Common myeloid progenitor, CD34-positive (primary cell): Measurements from ENCODE around the gene CUL5.

Experiments
- CTCF ChIA-PET: fragments of 350-600 bp; sonication (Branson Sonifier 250); formaldehyde crosslinking; loops from one replicate; lab custom pipeline; 2021; ENCODE audit warnings: antibody characterized with exemption; lab: Charles Lee
- POLR2A ChIA-PET: fragments of 350-600 bp; sonication (Branson Sonifier 250); formaldehyde crosslinking; loops from one replicate; lab custom pipeline; 2021; ENCODE audit warnings: antibody characterized with exemption; lab: Charles Lee
- DNase-seq, 3 donors: peaks; one replicate each; pipeline versions ENCODE4 v3.0.0 to v3.0.0-alpha.2; 2013
- H3K27ac ChIP-seq, 2 experiments: 1 replicate in 1 of 2; 2 replicates in 1 of 2; pipeline ENCODE4 v1.7.0; 2013; ENCODE audit warnings: inconsistent platforms in 2 of 2, low read length in 2 of 2, mild to moderate bottlenecking in 2 of 2, low read depth in 1 of 2, moderate library complexity in 1 of 2; ENCODE audit not compliant: severe bottlenecking in 2 of 2, insufficient read depth in 1 of 2, poor library complexity in 1 of 2
- H3K27me3 ChIP-seq, 5 experiments: replicated peaks in 2 of 5; 1 replicate in 3 of 5; 2 replicates in 2 of 5; pipeline versions ENCODE4 v1.6.1 to v1.7.0; 2013; ENCODE audit warnings: low read length in 4 of 5, mild to moderate bottlenecking in 2 of 5, moderate library complexity in 2 of 5, inconsistent platforms in 1 of 5; ENCODE audit not compliant: insufficient read depth in 5 of 5, control insufficient read depth in 4 of 5
- H3K36me3 ChIP-seq, 4 experiments: 1 replicate in 2 of 4; 2 replicates in 2 of 4; pipeline versions ENCODE4 v1.6.1 to v1.7.0; 2013; ENCODE audit warnings: low read length in 3 of 4, control low read depth in 1 of 4, mild to moderate bottlenecking in 1 of 4; ENCODE audit not compliant: control insufficient read depth in 4 of 4, insufficient read depth in 4 of 4
- H3K4me1 ChIP-seq, 4 experiments: 1 replicate in 3 of 4; 2 replicates in 1 of 4; pipeline versions ENCODE4 v1.6.1 to v1.7.1; 2013; ENCODE audit warnings: low read length in 3 of 4, mild to moderate bottlenecking in 3 of 4, control low read depth in 1 of 4, inconsistent platforms in 1 of 4, moderate library complexity in 1 of 4; ENCODE audit not compliant: control insufficient read depth in 4 of 4, insufficient read depth in 4 of 4; ENCODE audit errors: control extremely low read depth in 1 of 4
- H3K4me3 ChIP-seq, 7 experiments: 1 replicate in 4 of 7; 2 replicates in 3 of 7; pipeline versions ENCODE4 v1.5.1 to v1.7.0; 2013; ENCODE audit warnings: mild to moderate bottlenecking in 7 of 7, low read length in 6 of 7, moderate library complexity in 6 of 7, inconsistent platforms in 2 of 7, low read depth in 2 of 7, control low read depth in 1 of 7; ENCODE audit not compliant: insufficient read depth in 4 of 7, control insufficient read depth in 1 of 7; ENCODE audit errors: extremely low read depth in 1 of 7
- H3K9me3 ChIP-seq, 5 experiments: 1 replicate in 4 of 5; 2 replicates in 1 of 5; pipeline versions ENCODE4 v1.6.1 to v1.7.1; 2013; ENCODE audit warnings: low read length in 4 of 5, mild to moderate bottlenecking in 2 of 5, inconsistent platforms in 1 of 5, low read depth in 1 of 5, moderate library complexity in 1 of 5; ENCODE audit not compliant: control insufficient read depth in 4 of 5, insufficient read depth in 2 of 5; ENCODE audit errors: control extremely low read depth in 1 of 5
- WGBS: methylation state at CpG from one replicate; pipeline ENCODE4 v1.1.5; 2013; ENCODE audit not compliant: insufficient coverage; 5-methylcytosine and 5-hydroxymethylcytosine counted together

Gene CUL5

DNA sequence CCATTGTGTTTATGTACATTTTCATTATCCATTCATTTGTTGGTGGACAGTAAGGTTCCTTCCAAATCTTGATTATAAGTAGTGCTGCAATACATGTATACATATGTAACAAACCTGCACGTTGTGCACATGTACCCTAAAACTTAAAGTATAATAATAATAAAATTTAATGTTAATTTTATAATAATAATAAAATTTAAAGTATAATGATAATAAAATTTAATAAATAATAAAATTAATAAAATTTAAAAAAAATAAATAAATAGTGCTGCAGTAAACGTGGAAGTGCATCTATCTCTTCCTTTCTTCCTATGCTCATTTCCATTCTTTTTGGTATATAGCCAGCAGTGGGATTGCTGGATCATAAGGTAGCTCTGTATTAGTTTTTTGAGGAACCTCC is 54.7 kb downstream of the CUL5 start:
- ChIA-PET CTCF (no interaction called here), POLR2A (no interaction called here)
- Histone ChIP-seq H3K4me1 (no peaks in the 10 kb centered on the region), H3K36me3 (peaks cover 4 to 44% (median 25%) of the 10 kb centered on the region in 4 experiments), H3K27me3 (no peaks in the 10 kb centered on the region), H3K4me3 (no peak overlapping the region), H3K9me3 (peaks cover 0 to 2% (median 0%) of the 10 kb centered on the region in 5 experiments), H3K27ac (no peak overlapping the region)
- no CpG with 5 or more reads among the region's 2 CpGs for WGBS
- DNase-seq = no peak

DNA sequence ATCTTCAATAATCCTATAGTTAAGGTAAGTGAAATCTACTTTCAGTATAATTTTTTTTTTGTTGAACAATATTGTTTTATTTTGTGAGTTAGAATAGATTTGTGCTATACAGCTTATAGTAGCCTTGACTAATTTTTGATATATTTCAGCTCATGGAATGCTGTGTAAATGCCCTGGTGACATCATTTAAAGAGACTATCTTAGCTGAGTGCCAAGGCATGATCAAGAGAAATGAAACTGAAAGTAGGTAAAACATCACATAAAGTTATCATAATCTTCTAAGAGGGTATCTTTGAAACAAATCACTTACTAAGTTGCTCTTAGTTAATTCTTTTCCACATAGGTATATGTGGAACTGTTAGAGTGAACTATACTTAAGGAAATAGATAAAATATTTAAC is 61.2 kb downstream of the CUL5 start:
- H3K4me1 ChIP-seq = peaks cover 0 to 3% (median 0%) of the 10 kb centered on the region in 4 experiments
- ChIA-PET POLR2A (no interaction called here), CTCF (interaction anchor here (0.6 to 1.3 kb wide), 2 partner anchors 61 to 116 kb away, joined by 3 read pairs; partner anchors contain the start of gene CUL5)
- H3K27ac ChIP-seq = peak overlapping the region in 1 of 2 experiments; percentile 40
- peak overlapping the region in 1 of 7 experiments; percentile 42 for H3K4me3 ChIP-seq
- no peaks in the 10 kb centered on the region for H3K9me3 ChIP-seq
- DNase-seq = peak; percentile 12 to 52 (median 50)
- peaks cover 10 to 38% (median 23%) of the 10 kb centered on the region in 4 experiments for H3K36me3 ChIP-seq
- H3K27me3 ChIP-seq = no peaks in the 10 kb centered on the region

DNA sequence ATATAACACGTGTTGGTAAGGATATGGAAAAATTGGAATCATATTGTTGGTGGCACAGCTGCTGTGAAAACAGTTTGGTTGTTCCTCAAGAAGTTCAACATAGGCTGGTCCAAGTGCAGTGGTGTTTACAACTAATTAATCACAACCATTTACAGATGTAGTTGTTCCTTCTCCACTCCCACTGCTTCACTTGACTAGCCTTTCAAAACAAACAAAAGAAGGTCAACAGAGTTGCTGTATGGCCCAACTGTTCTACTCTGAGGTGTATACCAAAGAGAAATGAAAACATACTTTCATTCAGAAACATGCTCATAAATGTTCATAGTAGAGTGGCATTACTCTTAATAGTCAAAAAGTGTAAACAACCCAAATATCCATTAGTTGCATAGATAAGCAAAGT is 76.1 kb downstream of the CUL5 start:
- no CpG with 5 or more reads among the region's 1 CpG for WGBS
- POLR2A ChIA-PET = no interaction called here
- DNase-seq = no peak
- H3K4me1 ChIP-seq = no peaks in the 10 kb centered on the region
- no peaks in the 10 kb centered on the region for H3K27me3 ChIP-seq
- CTCF ChIA-PET = no interaction called here
- peaks cover 18 to 47% (median 38%) of the 10 kb centered on the region in 4 experiments for H3K36me3 ChIP-seq
- H3K27ac ChIP-seq = no peak overlapping the region
- H3K9me3 ChIP-seq = no peaks in the 10 kb centered on the region
- no peak overlapping the region for H3K4me3 ChIP-seq

DNA sequence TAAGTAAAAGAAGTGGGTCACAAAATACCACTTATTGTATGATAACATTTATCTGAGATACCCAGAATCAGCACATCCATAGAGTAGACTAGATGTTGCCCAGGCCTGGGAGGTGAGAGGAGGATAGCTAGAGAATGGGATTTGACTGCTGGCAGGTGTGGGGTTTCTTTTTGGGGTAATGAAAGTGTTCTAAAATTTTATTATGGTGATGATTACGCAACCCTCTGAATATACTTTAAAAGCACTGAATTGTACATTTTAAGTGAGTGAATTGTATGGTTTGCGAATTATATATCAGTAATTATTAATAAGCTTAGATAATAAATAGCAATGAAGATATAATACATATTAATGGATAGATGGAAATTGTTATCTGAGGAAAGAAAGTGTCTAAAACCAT is 77.0 kb downstream of the CUL5 start:
- CTCF ChIA-PET = interaction anchor here (1.0 to 1.1 kb wide), 2 partner anchors 9 to 11 kb away, joined by 3 read pairs; no protein-coding TSS in a partner anchor
- Histone ChIP-seq H3K9me3 (no peaks in the 10 kb centered on the region), H3K27me3 (no peaks in the 10 kb centered on the region), H3K4me3 (no peak overlapping the region), H3K36me3 (peaks cover 18 to 42% (median 35%) of the 10 kb centered on the region in 4 experiments), H3K4me1 (no peaks in the 10 kb centered on the region), H3K27ac (no peak overlapping the region)
- no CpG with 5 or more reads among the region's 2 CpGs for WGBS
- no peak for DNase-seq
- POLR2A ChIA-PET = no interaction called here

DNA sequence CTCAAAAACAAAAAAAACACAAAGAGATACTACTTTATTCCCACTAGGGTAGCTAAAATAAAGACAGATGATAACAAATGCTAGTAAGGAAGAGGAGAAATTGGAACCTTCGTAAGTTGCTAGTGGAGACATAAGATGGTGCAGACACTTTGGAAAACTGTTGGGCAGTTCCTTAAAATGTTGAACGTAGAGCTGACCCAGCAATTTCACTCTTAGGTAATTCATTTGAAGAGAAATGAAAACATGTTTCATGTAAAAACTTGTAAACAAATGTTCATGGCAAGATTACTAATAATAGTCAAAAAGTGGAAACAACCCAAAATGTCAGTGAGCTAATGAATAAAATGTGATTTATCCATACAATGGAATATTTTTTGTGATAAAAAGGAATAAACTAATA is 83.4 kb downstream of the CUL5 start:
- H3K36me3 ChIP-seq = peaks cover 4 to 43% (median 26%) of the 10 kb centered on the region in 4 experiments
- 0% methylated on average over 1 of the region's 2 CpGs for WGBS
- no peak for DNase-seq
- H3K27me3 ChIP-seq = no peaks in the 10 kb centered on the region
- H3K4me3 ChIP-seq = no peak overlapping the region
- no peaks in the 10 kb centered on the region for H3K4me1 ChIP-seq
- H3K9me3 ChIP-seq = no peaks in the 10 kb centered on the region
- no peak overlapping the region for H3K27ac ChIP-seq
- CTCF ChIA-PET = interaction anchor here (0.8 to 1.4 kb wide), 2 partner anchors 11 to 94 kb away, joined by 4 read pairs; no protein-coding TSS in a partner anchor
- POLR2A ChIA-PET = no interaction called here

DNA sequence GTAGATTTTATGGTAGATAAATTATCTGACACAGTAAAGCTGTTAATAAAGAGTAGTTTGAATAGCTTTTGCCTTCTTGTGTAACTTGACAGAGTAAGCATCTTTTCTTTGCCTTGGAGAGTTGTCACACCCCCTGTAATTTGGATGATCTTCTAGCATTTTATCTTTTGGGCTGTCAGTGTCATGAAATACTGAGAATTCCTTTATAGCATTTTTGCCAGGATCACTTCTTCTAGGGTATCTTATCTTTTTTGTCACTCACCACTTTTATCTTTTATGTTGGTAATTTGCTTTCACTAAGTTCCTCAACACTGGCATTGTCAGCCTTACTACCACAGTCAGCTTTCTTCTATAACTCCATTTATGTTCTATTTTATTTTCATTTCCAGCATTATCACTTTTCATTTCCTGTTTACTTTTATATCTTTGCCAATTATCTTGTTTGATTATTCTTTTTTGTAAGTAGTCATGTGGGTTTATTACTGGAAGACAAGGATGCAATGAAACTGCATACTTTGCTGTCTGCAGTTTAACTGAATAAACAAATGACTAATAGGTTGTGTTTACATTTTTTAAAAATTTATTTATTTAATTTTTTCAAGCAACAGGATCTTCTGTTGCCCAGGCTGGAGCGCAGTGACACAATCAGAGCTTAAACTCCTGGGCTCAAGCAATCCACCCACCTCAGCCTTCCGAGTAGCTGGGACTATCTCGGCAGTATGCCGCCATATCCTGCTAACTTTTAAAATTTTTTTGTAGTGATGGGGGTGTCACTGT is 84.6 kb downstream of the CUL5 start:
- H3K27me3 ChIP-seq = no peaks in the 10 kb centered on the region
- no peaks in the 10 kb centered on the region for H3K4me1 ChIP-seq
- no CpG with 5 or more reads among the region's 4 CpGs for WGBS
- no peak overlapping the region for H3K4me3 ChIP-seq
- ChIA-PET POLR2A (no interaction called here), CTCF (interaction anchor here (0.9 kb wide), 1 partner anchor 25 kb away, joined by 3 read pairs; no protein-coding TSS in a partner anchor)
- no peak overlapping the region for H3K27ac ChIP-seq
- peaks cover 7 to 48% (median 29%) of the 10 kb centered on the region in 4 experiments for H3K36me3 ChIP-seq
- no peaks in the 10 kb centered on the region for H3K9me3 ChIP-seq
- DNase-seq = no peak

DNA sequence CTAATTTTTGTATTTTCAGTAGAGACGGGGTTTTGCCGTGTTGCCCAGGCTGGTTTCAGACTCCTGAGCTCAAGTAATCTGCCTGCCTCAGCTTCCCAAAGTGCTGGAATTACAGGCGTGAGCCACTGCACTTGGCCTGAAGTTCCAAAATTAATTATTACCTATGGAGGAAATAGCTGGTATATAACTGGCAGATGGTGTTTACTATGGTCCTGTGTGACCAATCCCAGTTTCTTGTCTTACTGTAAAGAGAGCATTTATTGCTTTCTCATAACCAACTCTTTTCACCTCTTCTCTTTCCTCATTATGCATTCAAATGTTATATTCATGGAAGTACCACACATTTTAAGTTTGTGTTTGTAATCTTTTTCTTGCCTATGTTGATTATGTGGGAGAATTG is 88.5 kb downstream of the CUL5 start:
- no peaks in the 10 kb centered on the region for H3K4me1 ChIP-seq
- ChIA-PET POLR2A (no interaction called here), CTCF (interaction anchor here (0.7 to 1.5 kb wide), 2 partner anchors 13 to 14 kb away, joined by 3 read pairs; no protein-coding TSS in a partner anchor)
- no peaks in the 10 kb centered on the region for H3K27me3 ChIP-seq
- 100% methylated on average over 2 of the region's 3 CpGs for WGBS
- H3K4me3 ChIP-seq = no peak overlapping the region
- H3K36me3 ChIP-seq = peaks cover 8 to 52% (median 31%) of the 10 kb centered on the region in 4 experiments
- H3K27ac ChIP-seq = no peak overlapping the region
- no peak for DNase-seq
- H3K9me3 ChIP-seq = no peaks in the 10 kb centered on the region
